HG03342 (cell line): ENCODE measurements around the gene TIMM10B.

Experiments used
- ATAC-seq: cut with Tn5 transposase; IDR thresholded peaks from one replicate; pipeline ENCODE4 v1.9.1; 2021; ENCODE audit warnings: mild to moderate bottlenecking, moderate library complexity; ENCODE audit not compliant: unreplicated experiment

The TIMM10B gene

GRCh38 chr11:6469599-6469998, 11.7 kb upstream of the TIMM10B start:
- no peak for ATAC-seq

GRCh38 chr11:6472934-6473333, 8.4 kb upstream of the TIMM10B start:
- ATAC-seq, result no peak

DNA sequence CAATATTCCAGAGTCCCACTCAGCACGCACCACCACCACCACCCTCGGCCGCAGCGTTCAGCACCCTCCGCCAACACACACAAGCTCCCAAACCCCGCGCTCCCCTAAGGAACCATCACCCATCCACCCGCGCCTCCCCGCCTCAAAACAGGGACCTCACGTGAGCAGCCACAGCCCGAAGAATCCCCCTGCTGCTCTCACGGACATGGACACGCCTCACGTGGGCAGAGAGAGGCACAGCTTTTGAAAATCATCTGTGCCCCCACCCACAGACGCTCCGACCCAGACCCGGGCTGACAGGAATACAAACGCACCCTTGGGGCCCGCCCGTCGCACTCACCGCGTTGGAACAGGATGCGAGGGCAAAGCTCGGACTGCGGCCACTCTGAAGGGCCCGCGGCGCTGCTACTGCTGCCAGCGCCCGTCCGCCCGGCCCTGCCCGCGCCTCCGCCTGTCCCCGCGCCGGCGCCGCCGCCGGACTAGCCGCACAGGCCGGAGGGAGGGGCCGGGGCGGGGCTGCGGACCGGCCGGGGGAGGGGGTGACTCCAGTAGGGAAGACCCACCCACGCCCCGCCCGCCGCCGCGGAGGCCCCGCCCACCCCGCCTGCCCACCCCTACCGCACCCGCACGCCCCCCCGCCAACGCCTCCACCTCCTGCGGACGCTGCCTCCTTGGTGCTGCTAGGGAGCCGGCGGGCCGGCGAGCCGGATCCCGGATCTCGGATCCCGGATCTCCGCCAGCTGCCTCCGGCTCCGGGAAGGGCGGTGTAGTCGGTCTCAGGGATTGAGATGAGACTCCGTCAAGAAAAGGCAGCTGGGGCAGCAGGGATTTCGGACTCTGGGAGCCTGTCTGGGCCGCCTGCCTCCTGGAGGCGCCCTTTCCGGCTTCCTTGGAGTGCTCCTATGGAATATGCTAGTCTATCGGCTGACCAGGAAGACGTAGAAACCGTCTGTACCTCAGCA, 7.6 kb upstream of the TIMM10B start, which contains the start of gene TRIM3:
TSS of gene TRIM3 (minus strand) at position 491 of the 962 bp plus-strand sequence. CDS start 8,246 bp downstream, outside the sequence.
- peak; percentile 44 for ATAC-seq

DNA sequence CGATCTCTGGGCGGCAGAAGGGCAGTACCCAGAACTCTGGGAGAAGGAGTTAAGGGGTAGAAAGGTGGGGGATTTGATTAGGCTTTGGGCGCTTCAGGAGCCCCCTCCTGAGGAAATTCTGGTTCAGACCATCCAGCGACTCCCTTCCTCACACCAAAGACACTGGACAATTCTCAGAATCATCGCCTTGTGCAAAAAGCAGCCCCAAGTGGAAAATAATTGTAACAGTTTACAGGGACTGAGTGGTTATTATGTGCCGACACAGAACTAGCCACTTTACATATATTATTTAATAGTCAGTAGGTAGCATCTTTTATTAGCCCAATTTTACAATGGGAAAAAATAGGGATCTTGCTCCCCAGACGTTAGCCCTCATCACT, 6.9 kb upstream of the TIMM10B start:
- no peak for ATAC-seq

GRCh38 chr11:6474806-6475500, 6.3 kb upstream of the TIMM10B start:
- no peak for ATAC-seq

DNA sequence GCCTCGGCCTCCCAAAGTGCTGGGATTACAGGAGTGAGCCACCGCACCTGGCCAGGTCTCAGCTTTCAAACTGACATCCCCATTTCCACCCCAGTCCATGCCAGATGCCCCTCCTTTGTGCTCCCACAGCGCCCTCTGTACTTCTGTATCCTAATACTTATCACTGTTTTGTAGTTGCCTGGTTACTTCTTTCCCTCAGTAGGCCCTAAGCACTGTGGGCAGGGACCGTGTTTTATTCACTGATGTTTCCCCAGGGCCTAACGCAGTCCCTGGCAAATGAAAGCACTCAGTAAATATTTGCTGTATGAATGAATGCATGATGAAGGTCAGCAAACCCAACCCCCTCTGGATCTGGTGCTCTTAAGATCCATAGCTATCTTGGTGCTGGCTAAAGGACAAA, 5.4 kb upstream of the TIMM10B start:
- no peak for ATAC-seq

DNA sequence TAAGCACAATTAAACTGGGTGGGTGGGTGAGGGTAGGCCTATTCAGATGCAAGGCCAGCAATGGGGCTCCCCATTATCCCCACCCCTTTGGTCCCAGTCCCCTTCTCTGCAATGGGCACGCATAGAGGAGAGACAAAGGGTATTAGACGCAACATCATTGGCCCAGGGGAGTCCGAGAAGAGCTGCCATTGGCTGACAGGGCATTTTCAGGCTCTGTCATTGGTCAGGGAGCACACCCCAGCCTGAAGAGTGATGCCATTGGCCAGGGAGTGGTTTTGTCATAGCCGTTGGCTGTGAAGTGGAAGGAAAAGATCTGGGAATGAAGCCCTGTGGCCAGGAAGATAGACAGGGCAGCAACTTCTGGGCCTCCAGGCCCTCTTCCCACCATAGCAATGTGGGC, 4.7 kb upstream of the TIMM10B start:
- no peak for ATAC-seq

DNA sequence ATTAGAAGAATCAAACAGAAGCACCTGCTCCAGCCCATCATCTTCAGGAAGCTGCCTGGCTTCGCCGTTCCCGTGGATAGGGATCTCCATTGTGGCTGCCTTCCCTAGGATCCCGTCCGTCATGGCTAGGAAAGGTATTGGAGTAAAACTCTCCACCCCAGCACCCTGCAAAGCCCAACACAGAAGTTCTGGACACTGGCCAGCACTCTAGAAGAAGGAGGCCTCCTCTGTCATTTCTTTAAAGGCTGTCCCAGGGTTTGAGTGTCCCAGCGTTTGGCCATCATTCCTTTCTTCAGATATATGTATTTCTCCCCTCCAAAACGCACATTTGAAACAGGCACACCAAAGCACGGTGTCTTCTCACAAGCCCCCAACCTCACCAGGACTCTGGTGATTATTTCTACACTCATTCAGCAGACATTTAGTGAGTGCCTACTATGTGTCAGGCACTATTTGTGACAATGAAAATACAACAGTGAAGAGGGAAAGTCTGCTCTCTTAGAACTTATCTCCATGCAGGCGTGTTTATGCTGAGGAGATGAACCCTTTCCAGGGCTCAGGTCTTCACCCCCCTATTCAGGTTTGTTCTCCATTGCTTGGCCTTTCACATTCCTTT, 894 bp upstream of the TIMM10B start:
- ATAC-seq, result no peak

DNA sequence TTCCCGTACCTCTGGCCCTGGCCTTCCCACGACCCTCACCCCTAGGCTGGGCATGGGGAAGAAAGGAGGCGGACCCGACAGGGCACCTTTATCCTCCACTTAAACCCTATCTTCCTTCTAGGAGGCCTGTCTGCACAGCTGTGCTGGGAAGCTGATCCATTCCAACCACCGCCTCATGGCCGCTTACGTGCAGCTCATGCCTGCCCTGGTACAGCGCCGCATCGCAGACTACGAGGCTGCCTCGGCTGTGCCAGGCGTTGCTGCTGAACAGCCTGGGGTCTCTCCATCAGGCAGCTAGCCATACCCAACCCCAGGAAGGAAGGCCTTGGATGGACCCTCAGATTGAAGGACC, 599 bp downstream of the TIMM10B start:
- no peak for ATAC-seq

GRCh38 chr11:6482441-6482840, 1.1 kb downstream of the TIMM10B start:
- no peak for ATAC-seq

GRCh38 chr11:6483015-6483414, 1.7 kb downstream of the TIMM10B start:
- no peak for ATAC-seq

DNA sequence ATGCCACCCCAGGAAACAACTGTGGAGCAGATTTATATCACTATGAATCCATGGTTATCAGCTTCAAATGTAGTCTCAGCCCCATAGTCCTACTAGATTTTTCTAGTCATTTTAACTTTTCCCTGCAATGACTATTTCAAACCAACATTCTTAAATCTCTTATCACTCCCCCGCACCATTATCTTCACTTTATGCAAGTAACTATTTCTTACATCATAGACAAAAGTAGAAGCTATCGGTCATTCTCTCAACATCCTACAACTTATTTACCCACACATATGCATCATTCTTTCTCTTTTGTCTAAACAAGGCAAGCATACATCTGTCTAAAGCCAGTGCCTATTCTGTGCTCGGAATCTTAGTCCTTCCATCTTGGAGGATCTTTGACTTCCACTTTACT, 4.4 kb downstream of the TIMM10B start:
- ATAC-seq, result no peak

- ATAC-seq, result no peak
These were observed 5.0 kb downstream of the TIMM10B start for GRCh38 chr11:6486256-6486655.

DNA sequence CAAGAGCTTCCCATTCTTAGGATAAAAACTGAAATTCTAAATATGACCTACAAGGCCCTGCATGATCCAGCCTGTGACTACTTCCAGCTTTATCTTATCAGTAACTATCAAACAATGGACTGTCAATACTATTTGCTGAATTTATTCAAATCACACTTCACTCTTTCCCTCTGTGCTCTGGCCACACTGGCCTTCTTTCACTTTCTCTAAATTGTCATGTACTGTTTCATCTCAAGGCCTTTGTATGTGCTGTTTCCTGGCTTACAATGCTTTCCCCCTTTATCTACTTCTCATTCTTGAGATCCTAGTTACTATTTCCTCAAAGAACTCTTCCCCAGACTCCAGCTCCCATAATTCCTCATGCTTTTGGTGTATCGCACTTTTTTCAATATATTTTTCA, 5.6 kb downstream of the TIMM10B start:
- ATAC-seq, result no peak

DNA sequence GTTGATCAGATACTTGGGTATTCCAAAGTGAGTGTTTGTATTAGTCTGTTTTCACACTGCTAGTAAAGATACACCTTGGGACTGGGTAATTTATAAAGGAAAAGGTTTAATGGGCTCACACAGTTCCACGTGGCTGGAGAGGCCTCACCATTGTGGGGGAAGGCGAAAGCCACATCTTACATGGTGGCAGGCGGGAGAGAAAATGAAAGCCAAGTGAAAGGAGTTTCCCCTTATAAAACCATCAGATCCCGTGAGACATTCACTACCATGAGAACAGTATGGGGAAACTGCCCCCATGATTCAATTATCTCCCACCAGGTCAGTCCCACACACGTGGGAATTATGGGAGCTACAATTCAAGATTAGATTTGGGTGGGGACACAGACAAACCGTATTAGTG, 7.0 kb downstream of the TIMM10B start:
- no peak for ATAC-seq

DNA sequence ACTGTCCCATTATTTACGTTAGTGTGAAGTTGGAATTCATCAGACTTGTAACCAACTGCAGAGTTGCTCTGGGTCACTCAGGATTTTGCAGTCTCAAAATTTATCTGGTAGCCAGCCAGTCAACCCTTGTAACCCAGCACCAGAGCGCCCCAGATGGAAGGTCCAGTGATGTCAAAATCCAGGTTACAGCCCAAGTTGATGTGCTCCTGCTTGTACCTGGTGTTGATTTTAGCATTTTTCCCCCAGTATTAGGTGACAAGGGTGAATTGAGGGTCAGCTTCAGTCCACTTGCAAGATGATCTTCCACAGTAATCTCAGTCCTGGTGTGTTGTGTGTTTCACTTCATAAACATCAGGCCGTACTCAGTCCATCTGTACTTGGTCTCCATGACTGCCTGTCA, 7.5 kb downstream of the TIMM10B start:
- no peak for ATAC-seq

DNA sequence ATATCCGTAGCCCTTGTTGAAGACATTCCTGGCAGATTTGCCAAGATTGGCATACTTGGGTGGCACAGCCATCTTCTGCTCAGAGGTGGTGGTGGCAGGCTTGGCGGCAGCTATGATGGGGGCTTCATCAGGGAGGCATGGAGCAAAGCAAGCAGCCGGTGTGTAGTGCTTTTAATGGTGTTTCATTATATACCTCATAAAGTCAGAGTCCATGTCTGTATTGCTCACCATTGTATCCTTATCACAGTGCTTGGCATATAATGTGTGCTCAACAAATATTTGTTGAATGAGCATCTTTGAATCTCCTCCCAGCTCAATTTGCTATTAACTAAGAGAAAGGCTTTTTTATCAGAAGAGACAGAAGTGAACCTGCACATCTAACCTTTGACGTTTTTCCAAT, 8.0 kb downstream of the TIMM10B start:
- no peak for ATAC-seq

DNA sequence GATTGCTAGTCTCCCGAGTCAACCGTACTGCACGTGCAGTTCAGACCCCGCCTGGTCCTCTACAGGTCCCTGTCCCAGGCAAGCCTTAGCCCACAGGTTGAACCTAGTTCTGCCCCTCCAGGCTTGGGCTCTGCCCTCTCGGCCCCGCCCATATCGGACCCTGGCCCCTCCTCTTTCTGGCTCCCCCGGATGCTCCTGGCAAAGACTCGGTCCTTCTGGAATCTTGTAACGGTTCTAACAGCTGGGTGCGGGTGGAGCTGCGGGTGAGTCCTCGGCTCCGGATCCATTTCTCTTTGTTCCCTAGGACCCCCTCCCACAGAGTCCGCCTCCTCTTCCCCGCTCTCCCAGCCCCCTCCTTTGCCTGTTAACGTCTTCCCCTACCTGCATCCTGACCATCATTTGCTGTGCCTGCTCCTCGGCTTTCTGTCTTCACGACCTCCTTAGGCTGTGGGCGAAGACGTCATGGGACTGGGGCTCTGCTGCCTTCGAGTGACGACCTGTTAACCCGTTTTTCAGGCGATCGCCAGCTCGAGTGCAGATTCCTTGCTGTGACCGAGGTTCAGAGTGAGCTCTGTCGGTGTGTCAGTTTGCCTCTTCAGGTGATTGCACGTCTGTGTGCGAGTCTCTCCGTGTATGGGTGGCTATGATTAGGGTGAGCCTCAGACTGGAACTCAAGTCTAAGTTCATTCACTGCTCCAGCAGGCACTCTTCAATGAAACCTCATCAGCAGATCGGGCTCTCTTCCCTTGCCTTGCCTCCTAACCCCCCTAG, 16.0 kb downstream of the TIMM10B start, which contains the start of gene DNHD1:
TSS of gene DNHD1 (plus strand) at position 212 of the 771 bp plus-strand sequence. CDS start 936 bp downstream, outside the sequence.
- ATAC-seq, result no peak

DNA sequence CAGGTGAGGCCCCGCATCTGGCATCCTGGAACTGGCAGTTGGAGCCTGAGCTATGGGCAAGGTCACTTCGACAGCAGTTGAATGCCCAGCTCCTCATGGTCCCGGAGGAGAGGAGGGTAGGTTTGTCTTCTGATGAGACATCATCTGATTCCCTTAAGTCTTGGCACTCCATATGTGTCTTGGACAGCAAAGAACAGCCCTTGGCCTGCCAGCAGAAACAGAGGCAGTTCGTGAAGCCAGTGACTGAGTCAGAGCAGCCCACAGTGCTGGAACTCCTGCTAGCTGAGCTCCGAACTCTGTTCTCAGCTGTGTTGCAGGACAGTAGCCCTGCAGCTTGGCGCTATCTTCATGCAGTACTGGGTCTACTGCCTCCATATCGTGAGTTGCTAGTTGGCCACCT, 16.8 kb downstream of the TIMM10B start:
- ATAC-seq, result no peak

GRCh38 chr11:6498544-6498943, 17.2 kb downstream of the TIMM10B start:
- no peak for ATAC-seq

DNA sequence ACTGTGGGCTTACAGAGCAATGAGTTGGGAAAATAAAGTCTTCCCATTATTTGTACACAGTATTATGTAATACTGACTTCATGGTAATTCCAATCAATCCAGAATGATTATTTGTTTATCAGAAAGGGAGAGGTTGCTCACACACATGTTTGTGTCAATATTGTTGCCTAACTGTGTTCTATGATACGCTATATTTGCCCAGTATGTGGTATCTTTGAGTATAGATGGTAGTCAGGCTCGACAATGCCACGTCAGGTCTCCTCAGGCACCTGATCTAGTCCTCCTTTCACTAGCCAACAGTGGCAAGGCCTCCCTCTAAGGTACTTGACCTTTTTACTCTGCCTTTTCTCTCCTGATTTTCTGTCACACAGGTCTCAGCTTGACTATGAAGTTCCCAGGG, 21.1 kb downstream of the TIMM10B start:
- ATAC-seq, result no peak
